GM12878 (cell line): ENCODE results near the gene AGTRAP.

Source experiments
- EZH2 ChIP-seq: IDR thresholded peaks from 2 replicates; pipeline ENCODE4 v1.6.1; 2012; ENCODE audit warnings: low read depth, mild to moderate bottlenecking, control low read depth, inconsistent platforms, low read length, borderline replicate concordance; ENCODE audit not compliant: control insufficient read depth
- HDAC6 ChIP-seq: fragments of 200-600 bp; sonication (generic); IDR thresholded peaks from one replicate; pipeline ENCODE4 v1.8.0; 2017; ENCODE audit warnings: antibody characterized with exemption; ENCODE audit not compliant: unreplicated experiment
- PRDM15 ChIP-seq: fragments of 450-650 bp; formaldehyde crosslinking; IDR thresholded peaks from 2 replicates; pipeline ENCODE4 v1.4.0; 2020; ENCODE audit warnings: mild to moderate bottlenecking, moderate library complexity
- RBBP5 ChIP-seq: fragments of 200-600 bp; sonication (generic); conservative IDR thresholded peaks from 2 replicates; pipeline ENCODE4 v1.6.1; 2016
- ZBTB11 ChIP-seq: fragments of 450-650 bp; formaldehyde crosslinking; IDR thresholded peaks from 2 replicates; pipeline ENCODE4 v1.5.0; 2022; ENCODE audit warnings: mild to moderate bottlenecking, missing genetic modification characterization
- TF ChIP-seq, protein P1 (sequence below), 3 experiments: IDR thresholded peaks in 2 of 3; conservative IDR thresholded peaks in 1 of 3; 2 replicates each; pipeline ENCODE4 v1.5.1; 2011; ENCODE audit warnings: low read depth in 3 of 3, low read length in 3 of 3, mild to moderate bottlenecking in 3 of 3, control low read depth in 2 of 3, moderate library complexity in 2 of 3, inconsistent platforms in 1 of 3, mixed read lengths in 1 of 3; ENCODE audit not compliant: control insufficient read depth in 2 of 3, insufficient read depth in 1 of 3; ENCODE audit errors: extremely low read depth in 1 of 3
- TF ChIP-seq, protein P2 (sequence below): IDR thresholded peaks from 2 replicates; pipeline ENCODE4 v1.6.1; 2012; ENCODE audit warnings: low read depth, low read length, improper control_type of control experiment
- TF ChIP-seq, protein P3 (sequence below): fragments of 450-650 bp; IDR thresholded peaks from 2 replicates; pipeline ENCODE4 v1.6.1; 2016; ENCODE audit warnings: mild to moderate bottlenecking

GRCh38 chr1:11746092-11746491, 10.2 kb downstream of the AGTRAP start:
- TF ChIP-seq, protein P1, sequence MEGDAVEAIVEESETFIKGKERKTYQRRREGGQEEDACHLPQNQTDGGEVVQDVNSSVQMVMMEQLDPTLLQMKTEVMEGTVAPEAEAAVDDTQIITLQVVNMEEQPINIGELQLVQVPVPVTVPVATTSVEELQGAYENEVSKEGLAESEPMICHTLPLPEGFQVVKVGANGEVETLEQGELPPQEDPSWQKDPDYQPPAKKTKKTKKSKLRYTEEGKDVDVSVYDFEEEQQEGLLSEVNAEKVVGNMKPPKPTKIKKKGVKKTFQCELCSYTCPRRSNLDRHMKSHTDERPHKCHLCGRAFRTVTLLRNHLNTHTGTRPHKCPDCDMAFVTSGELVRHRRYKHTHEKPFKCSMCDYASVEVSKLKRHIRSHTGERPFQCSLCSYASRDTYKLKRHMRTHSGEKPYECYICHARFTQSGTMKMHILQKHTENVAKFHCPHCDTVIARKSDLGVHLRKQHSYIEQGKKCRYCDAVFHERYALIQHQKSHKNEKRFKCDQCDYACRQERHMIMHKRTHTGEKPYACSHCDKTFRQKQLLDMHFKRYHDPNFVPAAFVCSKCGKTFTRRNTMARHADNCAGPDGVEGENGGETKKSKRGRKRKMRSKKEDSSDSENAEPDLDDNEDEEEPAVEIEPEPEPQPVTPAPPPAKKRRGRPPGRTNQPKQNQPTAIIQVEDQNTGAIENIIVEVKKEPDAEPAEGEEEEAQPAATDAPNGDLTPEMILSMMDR (IDR thresholded peaks at IDR 0.05 in 2 of 3, conservative IDR thresholded peaks at IDR 0.05 in 1 of 3; ENCODE audit: control insufficient read depth in 2 of 3, extremely low read depth in 1 of 3, insufficient read depth in 1 of 3, low read depth in 3 of 3, low read length in 3 of 3): no peak
- TF ChIP-seq, protein P2, sequence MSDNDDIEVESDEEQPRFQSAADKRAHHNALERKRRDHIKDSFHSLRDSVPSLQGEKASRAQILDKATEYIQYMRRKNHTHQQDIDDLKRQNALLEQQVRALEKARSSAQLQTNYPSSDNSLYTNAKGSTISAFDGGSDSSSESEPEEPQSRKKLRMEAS: no peak
- TF ChIP-seq RBBP5 (no peak), PRDM15 (CRISPR knock-in tag) (no peak), EZH2 (no peak), ZBTB11 (no peak), HDAC6 (no peak)
- TF ChIP-seq, protein P3, sequence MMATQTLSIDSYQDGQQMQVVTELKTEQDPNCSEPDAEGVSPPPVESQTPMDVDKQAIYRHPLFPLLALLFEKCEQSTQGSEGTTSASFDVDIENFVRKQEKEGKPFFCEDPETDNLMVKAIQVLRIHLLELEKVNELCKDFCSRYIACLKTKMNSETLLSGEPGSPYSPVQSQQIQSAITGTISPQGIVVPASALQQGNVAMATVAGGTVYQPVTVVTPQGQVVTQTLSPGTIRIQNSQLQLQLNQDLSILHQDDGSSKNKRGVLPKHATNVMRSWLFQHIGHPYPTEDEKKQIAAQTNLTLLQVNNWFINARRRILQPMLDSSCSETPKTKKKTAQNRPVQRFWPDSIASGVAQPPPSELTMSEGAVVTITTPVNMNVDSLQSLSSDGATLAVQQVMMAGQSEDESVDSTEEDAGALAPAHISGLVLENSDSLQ: no peak
